SK-N-MC (cell line): ENCODE data around the gene GRM8.

ENCODE experiments used
- EZH2 ChIP-seq: fragments of 200-600 bp; sonication (generic); IDR thresholded peaks from one replicate; pipeline ENCODE4 v1.6.1; 2017; ENCODE audit warnings: antibody characterized with exemption
- POLR2AphosphoS5 ChIP-seq: IDR thresholded peaks from 2 replicates; pipeline ENCODE4 v1.6.1; 2012; ENCODE audit warnings: mild to moderate bottlenecking, low read depth, low read length, borderline replicate concordance

GRCh38 chr7:126659124-126659523 lies 593.6 kb downstream of the GRM8 start:
- TF ChIP-seq EZH2 (no peak), POLR2AphosphoS5 (no peak)
